Left kidney (tissue), 2 donors: Measurements from ENCODE around the gene CYP11A1. TPM values are rescaled to one million over a fixed set of nuclear protein-coding genes. Genes with fewer than 3 reads are reported as not detected.
A peak's percentile ranks its signal among the peaks of the same experiment; 100 is the strongest.

Experiments used
- DNase-seq: peaks from one replicate; pipeline ENCODE4 v3.0.0-alpha.2; 2013
- polyA plus RNA-seq: library from polyadenylated mRNA; unstranded; fragments of 120-200 nt; gene quantifications from one replicate; pipeline ENCODE4 v1.2.1, GENCODE V29; 2013; ENCODE audit not compliant: insufficient read length

Gene CYP11A1
- polyA plus RNA-seq, 1 donor, result 1.2 TPM

DNA sequence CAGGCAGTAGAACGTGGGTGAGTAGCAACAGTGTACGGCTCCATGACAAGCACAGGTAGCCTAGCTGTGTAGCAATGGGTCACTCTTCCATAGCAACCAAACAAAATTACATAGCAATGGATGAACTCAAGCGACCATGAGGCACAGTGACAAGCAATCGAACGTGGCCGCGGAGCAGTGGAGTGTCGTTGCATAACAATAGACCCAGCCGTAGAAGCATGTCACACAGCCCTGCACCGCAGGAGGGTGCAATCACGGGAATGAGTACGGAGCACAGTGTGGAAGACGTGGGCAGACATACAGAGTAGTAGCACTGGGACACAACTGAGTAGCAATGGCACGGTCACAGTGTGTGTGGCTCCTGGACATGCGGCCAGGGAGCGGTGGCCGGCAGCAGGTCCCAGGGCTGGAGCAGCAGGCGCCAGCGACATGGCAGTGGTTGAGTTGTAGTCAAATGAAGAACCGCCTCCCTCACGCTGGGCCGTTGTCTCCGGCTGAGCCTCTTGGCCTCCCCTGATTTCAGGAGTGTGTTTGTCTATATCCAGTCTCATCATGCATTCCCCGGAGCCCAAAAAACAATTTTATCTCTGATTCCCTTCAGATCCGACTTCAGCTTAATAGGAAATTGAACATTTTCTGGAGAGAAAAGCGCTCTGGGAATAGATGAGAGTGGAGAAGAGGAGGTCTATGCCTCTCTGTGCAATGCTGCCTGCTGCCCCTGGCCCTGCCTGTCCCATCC, 67.2 kb downstream of the CYP11A1 start:
- DNase-seq, result no peak

DNA sequence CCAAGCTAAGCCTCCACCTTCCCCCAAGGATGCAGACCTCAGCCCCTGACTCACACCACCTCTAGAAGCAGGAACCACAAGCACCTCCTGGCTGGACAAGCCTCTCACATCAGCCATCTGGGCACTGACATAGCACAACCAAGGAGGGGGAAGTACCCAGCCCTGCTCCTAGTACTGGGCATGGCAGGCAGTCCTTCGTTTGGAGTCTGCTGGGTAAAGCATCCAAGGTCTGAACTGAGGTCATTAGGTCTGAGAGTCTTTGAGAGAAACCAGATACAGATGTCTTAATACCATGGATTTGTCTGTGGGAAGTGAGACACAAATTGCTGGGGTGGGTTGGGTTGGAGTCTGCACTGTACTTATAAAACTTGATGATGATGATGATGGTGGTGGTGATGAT, 69.6 kb downstream of the CYP11A1 start:
- DNase-seq, result no peak

DNA sequence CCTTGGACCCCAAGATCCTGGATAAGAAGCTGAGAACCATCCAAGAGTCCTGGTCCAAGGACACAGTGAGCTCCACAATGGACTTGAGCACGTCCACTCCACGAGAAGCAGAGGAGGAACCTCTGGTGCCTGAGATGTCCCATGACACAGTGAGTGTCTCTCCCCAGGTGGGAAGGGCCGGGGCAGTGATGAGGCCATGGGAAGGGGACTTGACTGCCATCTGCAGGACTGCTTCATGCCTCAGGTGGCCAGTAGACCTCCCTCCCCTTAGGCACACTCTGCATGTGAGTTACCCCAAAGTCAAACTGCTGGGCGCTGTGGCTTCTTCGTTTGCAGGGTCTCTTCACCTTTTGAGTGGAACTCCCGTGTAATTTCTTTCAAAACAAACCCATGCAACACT, 71.6 kb downstream of the CYP11A1 start:
- DNase-seq, result no peak

DNA sequence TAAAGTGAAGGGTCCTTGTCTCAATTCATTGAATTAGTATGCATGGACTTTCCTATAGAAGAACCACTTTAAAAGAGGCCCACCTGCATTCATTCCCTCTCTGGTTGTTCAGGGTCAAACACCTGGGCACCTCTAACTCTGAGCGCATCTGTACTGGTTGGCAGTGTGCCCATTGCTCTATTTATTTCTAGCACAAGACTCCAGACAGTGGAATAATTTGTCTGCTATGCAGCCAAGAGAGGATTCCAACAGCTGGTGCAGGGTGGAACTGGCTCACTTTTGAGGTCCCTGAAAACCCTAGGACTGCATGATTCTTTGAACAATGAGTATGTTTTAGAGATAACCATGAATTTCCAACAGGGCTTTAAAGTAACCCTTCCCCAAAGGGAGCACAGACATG, 73.4 kb downstream of the CYP11A1 start:
- no peak for DNase-seq

DNA sequence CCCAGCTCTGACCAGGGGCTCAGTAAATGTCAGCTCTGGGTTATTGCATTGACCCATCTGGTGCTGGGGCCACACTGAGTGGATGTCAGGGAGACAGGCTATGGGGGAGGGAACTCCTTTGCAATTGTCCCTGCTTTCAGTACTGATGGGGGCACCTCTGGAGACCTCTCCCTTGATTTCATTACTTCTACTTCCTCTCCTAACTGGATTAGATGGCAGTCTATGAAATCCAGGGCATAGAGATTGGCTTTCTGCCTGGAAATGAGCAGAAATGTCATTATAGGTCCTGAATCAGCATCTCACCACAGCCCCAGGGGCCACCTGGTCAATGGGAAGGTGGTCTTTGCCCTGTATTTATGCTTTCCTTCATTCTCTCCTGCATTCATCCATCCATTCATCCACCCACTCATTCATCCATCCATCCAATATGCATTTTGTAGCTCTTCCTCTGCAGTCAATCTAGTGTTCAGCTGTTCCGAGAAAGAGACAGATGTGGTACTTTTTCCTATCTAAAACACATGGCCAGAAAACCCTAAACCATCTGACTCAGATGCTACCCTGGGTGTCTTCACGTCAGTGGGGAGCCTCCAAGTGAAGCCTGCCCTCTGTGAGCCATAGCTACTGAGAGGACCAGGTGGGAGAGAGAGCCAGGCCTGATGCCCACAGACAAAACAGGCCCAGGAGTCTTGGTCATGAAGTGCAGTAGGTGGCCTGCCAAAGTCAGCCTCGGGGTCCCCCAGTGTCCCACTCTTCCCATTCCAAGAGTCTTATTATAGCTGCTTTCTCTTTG, 74.2 kb downstream of the CYP11A1 start:
- no peak for DNase-seq

DNA sequence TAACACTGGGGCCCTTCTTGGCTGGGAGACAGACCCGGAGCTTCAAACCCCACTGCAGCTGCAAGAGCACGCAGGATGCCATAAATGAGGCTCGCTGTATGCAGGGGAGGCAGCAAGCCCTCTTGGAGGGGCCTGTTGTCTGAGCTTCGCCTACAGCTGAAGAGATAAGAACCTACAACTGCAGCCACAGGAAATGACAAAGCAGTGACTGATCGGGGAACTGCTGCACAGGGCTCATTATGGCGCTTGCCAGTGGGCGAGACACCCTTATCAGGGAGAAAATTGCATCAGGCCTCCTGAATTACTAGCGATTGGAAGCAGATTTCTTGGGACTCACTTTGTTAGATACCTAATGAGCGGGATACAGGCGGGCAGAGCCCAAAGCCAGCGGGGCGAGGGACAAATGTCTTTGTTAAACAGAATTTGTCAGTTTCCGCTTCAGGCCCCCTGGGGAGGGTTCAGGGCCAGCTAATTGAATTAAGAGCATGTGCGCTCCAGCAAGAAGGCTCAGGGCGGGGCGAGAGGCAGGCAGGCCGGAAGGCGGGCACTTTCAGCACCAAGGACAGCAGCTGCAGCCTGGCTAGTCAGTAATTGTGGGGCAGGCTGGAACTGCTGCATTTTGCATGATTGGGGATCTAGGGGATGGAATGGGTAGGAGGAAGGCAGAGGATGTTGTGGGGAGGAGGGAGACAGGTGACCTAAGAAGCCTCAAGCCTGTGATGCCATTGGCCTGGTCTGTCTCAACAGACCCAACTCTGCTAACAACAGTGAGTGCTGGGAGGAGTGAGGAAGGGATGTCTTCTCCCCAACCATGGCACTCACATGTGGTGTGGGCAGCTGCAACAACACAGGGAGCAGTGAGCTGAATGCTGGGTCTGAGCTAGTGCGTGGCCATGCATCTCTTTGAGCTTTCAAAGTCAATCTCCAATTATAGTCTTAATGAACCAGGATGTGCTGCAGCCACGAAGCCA, 76.1 kb downstream of the CYP11A1 start:
- DNase-seq, result peak; percentile 85

DNA sequence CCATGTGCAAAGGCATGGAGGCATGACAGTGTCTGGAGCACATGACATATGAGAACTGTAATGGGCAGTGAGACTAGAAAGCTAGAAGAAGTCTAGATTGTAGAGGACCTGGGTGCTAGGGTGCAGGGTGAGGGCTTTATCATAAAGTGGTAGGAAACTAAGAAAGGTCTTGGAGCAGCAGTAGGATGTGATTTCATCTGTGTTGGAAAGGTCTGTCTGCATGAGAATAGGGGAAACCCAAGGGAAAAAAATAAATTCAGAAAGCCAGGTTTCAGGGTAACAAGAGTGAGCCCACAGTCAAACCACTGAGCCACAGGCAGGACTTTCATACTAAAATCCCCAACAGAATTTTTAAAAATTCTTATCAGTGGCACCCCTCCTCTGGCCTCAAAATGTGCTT, 76.8 kb downstream of the CYP11A1 start:
- DNase-seq, result no peak

DNA sequence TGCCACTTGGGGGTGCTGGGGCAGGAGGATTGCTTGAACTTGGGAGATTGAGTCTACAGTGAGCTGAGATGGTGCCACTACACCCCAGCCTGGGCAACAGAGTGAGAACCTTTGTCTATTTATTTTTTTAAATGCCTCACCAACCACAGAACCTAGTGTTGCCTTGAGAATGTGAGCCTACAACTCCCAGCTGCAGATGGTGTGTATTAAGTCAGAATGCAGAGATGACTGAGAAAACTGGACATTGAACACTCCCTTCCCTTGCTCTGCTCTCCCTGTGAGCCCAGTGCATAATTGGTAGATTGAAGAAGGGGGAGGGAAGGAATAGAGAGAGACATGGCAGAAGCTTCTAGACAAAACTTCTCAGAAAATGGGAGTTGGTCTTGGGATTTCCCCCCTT, 77.8 kb downstream of the CYP11A1 start:
- no peak for DNase-seq

Other genes with a start within 250 kb of the CYP11A1 start
- 0.93 TPM for gene ISLR2, start 237.1 kb downstream of the CYP11A1 start, polyA plus RNA-seq
- 43.2 TPM for gene ISLR, start 193.9 kb downstream of the CYP11A1 start, polyA plus RNA-seq
- gene STRA6, start 164.9 kb downstream of the CYP11A1 start, polyA plus RNA-seq, result 41.7 TPM
- 9.0 TPM for gene CCDC33, start 131.3 kb downstream of the CYP11A1 start, polyA plus RNA-seq
- 5.0 TPM for gene SEMA7A, start 66.3 kb upstream of the CYP11A1 start, polyA plus RNA-seq
- 64.0 TPM for gene UBL7, start 93.5 kb upstream of the CYP11A1 start, polyA plus RNA-seq
- gene ARID3B, start 173.6 kb upstream of the CYP11A1 start, polyA plus RNA-seq, result 16.8 TPM
- 81.6 TPM for gene CLK3, start 248.2 kb upstream of the CYP11A1 start, polyA plus RNA-seq